OCI-LY7 (cell line): ENCODE data around the gene SUMF1. TPM values are rescaled to one million over a fixed set of nuclear protein-coding genes. Genes with fewer than 3 reads are reported as not detected.

Experiments used
- BruUV-seq: library from RNA; stranded (reverse); fragments of 400-500 nt; replicated peaks from 2 replicates; lab custom pipeline; 2021; lab: Mats Ljungman, UMichigan
- CTCF ChIA-PET: fragments of 300-600 bp; sonication (Branson Sonifier 250); formaldehyde crosslinking; loops from one replicate; lab custom pipeline; 2022; ENCODE audit warnings: antibody characterized with exemption; ENCODE audit not compliant: unreplicated experiment; lab: Charles Lee
- POLR2A ChIA-PET: fragments of 300-600 bp; sonication (Branson Sonifier 250); formaldehyde crosslinking; loops from one replicate; lab custom pipeline; 2022; ENCODE audit warnings: antibody characterized with exemption; lab: Charles Lee
- DNase-seq: peaks from one replicate; pipeline ENCODE4 v3.0.0-alpha.2; 2015; ENCODE audit warnings: low spot score
- H2AFZ ChIP-seq: fragments of 200-600 bp; sonication (generic), shearing (Covaris generic); 2 replicates; pipeline ENCODE4 v1.6.1; 2014; ENCODE audit warnings: mild to moderate bottlenecking, antibody characterized with exemption, low read length, moderate library complexity
- H3K27ac ChIP-seq: fragments of 200-600 bp; sonication (generic); 2 replicates; pipeline ENCODE4 v1.5.1; 2014; ENCODE audit warnings: mixed run types, low read depth, mild to moderate bottlenecking, moderate library complexity, low read length, inconsistent platforms; ENCODE audit not compliant: poor library complexity, severe bottlenecking
- H3K36me3 ChIP-seq: fragments of 200-600 bp; sonication (generic); 2 replicates; pipeline ENCODE4 v1.6.1; 2014; ENCODE audit warnings: mild to moderate bottlenecking, antibody characterized with exemption, low read length, moderate library complexity, mixed read lengths; ENCODE audit not compliant: insufficient read depth
- H3K4me1 ChIP-seq: fragments of 200-600 bp; sonication (generic); 2 replicates; pipeline ENCODE4 v1.5.1; 2014; ENCODE audit warnings: mild to moderate bottlenecking, low read length; ENCODE audit not compliant: insufficient read depth, poor library complexity, severe bottlenecking
- H3K4me2 ChIP-seq: fragments of 200-600 bp; sonication (generic); 2 replicates; pipeline ENCODE4 v1.6.1; 2014; ENCODE audit warnings: mild to moderate bottlenecking, low read length
- H3K4me3 ChIP-seq: fragments of 200-600 bp; sonication (generic); 2 replicates; pipeline ENCODE4 v1.5.1; 2014; ENCODE audit warnings: mild to moderate bottlenecking, low read depth, low read length; ENCODE audit not compliant: poor library complexity, severe bottlenecking
- H3K79me2 ChIP-seq: fragments of 200-600 bp; sonication (generic); 2 replicates; pipeline ENCODE4 v1.6.1; 2016; ENCODE audit warnings: low read depth, mild to moderate bottlenecking, low read length, moderate library complexity, mixed read lengths; ENCODE audit not compliant: insufficient read depth
- H3K9me2 ChIP-seq: fragments of 200-600 bp; sonication (generic); 2 replicates; pipeline ENCODE4 v1.6.1; 2016; ENCODE audit warnings: mild to moderate bottlenecking, low read length, mixed read lengths; ENCODE audit not compliant: insufficient read depth
- H3K9me3 ChIP-seq: fragments of 200-600 bp; sonication (generic); 2 replicates; pipeline ENCODE4 v1.6.1; 2014; ENCODE audit warnings: mild to moderate bottlenecking, mixed run types, low read length, mixed read lengths
- H4K20me1 ChIP-seq: fragments of 200-600 bp; sonication (generic); 2 replicates; pipeline ENCODE4 v1.6.1; 2014; ENCODE audit warnings: mild to moderate bottlenecking, antibody characterized with exemption, low read length, moderate library complexity, mixed read lengths; ENCODE audit not compliant: insufficient read depth
- CTCF ChIP-seq: fragments of 200-600 bp; sonication (generic); conservative IDR thresholded peaks from 2 replicates; pipeline ENCODE4 v1.5.1; 2014; ENCODE audit warnings: mild to moderate bottlenecking, antibody characterized with exemption, low read length, moderate library complexity, mixed read lengths
- EZH2phosphoT487 ChIP-seq: fragments of 200-600 bp; sonication (generic); IDR thresholded peaks from 2 replicates; pipeline ENCODE4 v1.6.1; 2018; ENCODE audit warnings: low read depth, borderline replicate concordance, mild to moderate bottlenecking, mixed run types, antibody characterized with exemption, low read length, moderate library complexity, mixed read lengths
- intact Hi-C: fragments of 100-400 bp; cut with micrococcal nuclease; formaldehyde crosslinking; loops from one replicate; pipeline ENCODE4 v1.10.0; 2022; ENCODE audit not compliant: unreplicated experiment
- total RNA-seq, 2 experiments: library from RNA; depleted of rRNA in 1 of 2; stranded (reverse); fragments of >200 nt in 1 of 2; shearing (Covaris generic) in 1 of 2; gene quantifications; 2 replicates each; pipeline ENCODE4 v1.2.3, GENCODE V29; 2014 to 2022

Gene SUMF1
- total RNA-seq, 2 experiments from 2014 or later: 9.1 to 11.9 TPM

- TF ChIP-seq EZH2phosphoT487: no peak
- TF ChIP-seq CTCF: no peak
- Histone ChIP-seq H4K20me1 (no peaks in the 10 kb centered on the region), H3K36me3 (no peaks in the 10 kb centered on the region), H3K9me3 (no peaks in the 10 kb centered on the region), H3K4me1 (no peaks in the 10 kb centered on the region), H3K4me2 (no peak overlapping the region), H3K9me2 (no peaks in the 10 kb centered on the region), H3K4me3 (no peak overlapping the region), H3K79me2 (no peaks in the 10 kb centered on the region), H2AFZ (no peak overlapping the region), H3K27ac (no peak overlapping the region)
- no TSS peak for BruUV-seq
- DNase-seq: no peak
- ChIA-PET CTCF (no interaction called here), POLR2A (interaction anchor here (0.9 kb wide), 1 partner anchor 123 kb away, joined by 3 read pairs; no protein-coding TSS in a partner anchor)
- intact Hi-C loops: no loop called here
Measured at GRCh38 chr3:4399476-4399875, 67.6 kb downstream of the SUMF1 start.

- no TSS peak for BruUV-seq
- no peaks in the 10 kb centered on the region for H4K20me1 ChIP-seq
- H2AFZ ChIP-seq: no peak overlapping the region
- no peaks in the 10 kb centered on the region for H3K79me2 ChIP-seq
- no peaks in the 10 kb centered on the region for H3K9me3 ChIP-seq
- no peaks in the 10 kb centered on the region for H3K4me1 ChIP-seq
- TF ChIP-seq EZH2phosphoT487 (no peak), CTCF (no peak)
- H3K4me2 ChIP-seq: no peak overlapping the region
- ChIA-PET POLR2A (interaction anchor here (0.7 to 1.1 kb wide), 3 partner anchors 25 to 136 kb away, joined by 3 read pairs; no protein-coding TSS in a partner anchor), CTCF (no interaction called here)
- no peak overlapping the region for H3K27ac ChIP-seq
- no peak for DNase-seq
- intact Hi-C loops: no loop called here
- no peak overlapping the region for H3K4me3 ChIP-seq
- H3K9me2 ChIP-seq: no peaks in the 10 kb centered on the region
- no peaks in the 10 kb centered on the region for H3K36me3 ChIP-seq
Measured at GRCh38 chr3:4398941-4399245, 68.2 kb downstream of the SUMF1 start.

- H3K27ac ChIP-seq: no peak overlapping the region
- ChIA-PET CTCF (no interaction called here), POLR2A (interaction anchor here (0.7 to 1.1 kb wide), 7 partner anchors 24 to 1588 kb away, joined by 3 read pairs; no protein-coding TSS in a partner anchor)
- H3K9me2 ChIP-seq: no peaks in the 10 kb centered on the region
- no peaks in the 10 kb centered on the region for H3K79me2 ChIP-seq
- H3K9me3 ChIP-seq: no peaks in the 10 kb centered on the region
- no peak for DNase-seq
- no peak overlapping the region for H3K4me2 ChIP-seq
- H3K36me3 ChIP-seq: no peaks in the 10 kb centered on the region
- TF ChIP-seq EZH2phosphoT487 (no peak), CTCF (no peak)
- H3K4me3 ChIP-seq: no peak overlapping the region
- H4K20me1 ChIP-seq: no peaks in the 10 kb centered on the region
- intact Hi-C loops: no loop called here
- no peak overlapping the region for H2AFZ ChIP-seq
- no peaks in the 10 kb centered on the region for H3K4me1 ChIP-seq
- BruUV-seq: no TSS peak
Measured at GRCh38 chr3:4398120-4398940, 68.7 kb downstream of the SUMF1 start.
